ENCODE measurements around the gene PTPN2.
"Not testable (repeated sequence)": the region's sequence is repeated elsewhere in the genome, so short reads cannot be mapped to it uniquely, and the experiment has no call there.

Gene PTPN2

DNA sequence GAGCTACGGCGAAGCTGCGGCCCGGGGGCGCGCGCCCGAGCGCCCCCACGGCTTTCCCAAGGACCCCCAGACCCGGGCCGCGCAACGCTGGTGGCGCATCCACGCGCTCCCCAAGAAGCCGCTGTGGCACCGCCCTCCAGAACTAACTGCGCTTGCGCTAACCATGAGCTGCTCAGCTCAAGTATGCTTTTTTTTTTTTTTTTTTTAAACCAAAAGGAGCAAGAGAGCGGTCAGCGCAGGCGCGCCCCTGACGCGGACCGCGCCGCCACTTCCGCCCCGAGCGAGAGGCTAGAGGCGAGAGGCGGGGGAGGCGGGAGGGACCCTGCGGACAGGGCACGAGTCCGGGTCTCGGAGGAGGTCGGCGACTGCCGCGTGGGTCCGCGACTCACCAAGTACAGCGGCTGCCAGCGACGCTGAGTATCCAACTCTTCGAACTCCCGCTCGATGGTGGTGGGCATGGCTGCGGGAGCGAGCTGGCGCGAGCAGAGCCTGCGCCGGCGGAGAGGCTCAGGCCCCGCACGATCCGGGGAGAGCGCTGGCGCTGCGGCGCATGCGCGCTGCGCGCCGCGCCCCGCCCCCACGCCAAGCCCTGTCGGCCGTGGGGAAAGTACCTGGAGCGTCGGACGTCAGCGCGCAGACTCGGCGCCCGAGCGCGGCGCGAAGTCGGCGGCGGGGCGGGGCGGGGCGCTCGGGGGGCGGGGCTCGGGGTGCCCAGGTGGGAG, at the start of gene PTPN2:
Gene PTPN2 (minus strand): TSS at position 554 of the 722 bp plus-strand sequence. CDS start 96 bp downstream, at position 458.
- peak; percentile 94 for DNase-seq

DNA sequence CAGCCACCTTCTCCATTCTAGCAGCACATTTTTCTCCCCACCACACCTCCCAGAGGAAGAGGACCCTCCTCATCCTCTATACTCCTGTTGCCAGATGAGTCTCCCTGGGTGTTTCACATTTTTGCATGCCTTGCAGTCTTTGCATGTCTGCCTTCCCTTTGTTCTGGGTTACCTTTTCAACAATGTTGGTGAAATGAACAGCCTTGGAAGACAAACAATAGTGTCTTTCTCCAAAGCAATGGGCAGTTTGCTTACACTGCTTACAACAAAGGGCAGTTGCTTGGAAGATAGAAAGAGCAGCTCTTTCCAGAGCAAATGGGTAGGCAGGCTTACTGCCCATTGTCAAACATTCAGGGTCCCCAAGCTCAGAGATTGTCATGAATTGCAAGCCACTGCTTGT, 49.3 kb upstream of the PTPN2 start:
- DNase-seq: no peak

DNA sequence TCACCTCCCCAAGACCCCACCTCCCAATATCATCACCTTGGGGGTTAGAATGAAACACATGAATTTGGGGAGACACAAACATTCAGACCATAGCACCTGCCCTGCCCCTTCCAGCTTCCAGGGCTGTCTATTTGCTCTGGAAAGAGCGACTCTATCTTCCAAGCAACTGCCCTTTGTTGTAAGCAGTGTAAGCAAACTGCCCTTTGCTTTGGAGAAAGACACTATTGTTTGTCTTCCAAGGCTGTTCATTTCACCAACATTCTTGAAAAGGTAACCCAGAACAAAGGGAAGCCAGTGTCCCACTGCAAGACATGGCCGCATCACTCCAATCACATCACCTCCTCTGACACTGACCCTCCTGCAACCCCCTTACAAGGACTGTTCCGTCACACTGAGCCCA, 46.9 kb upstream of the PTPN2 start:
- DNase-seq: no peak

DNA sequence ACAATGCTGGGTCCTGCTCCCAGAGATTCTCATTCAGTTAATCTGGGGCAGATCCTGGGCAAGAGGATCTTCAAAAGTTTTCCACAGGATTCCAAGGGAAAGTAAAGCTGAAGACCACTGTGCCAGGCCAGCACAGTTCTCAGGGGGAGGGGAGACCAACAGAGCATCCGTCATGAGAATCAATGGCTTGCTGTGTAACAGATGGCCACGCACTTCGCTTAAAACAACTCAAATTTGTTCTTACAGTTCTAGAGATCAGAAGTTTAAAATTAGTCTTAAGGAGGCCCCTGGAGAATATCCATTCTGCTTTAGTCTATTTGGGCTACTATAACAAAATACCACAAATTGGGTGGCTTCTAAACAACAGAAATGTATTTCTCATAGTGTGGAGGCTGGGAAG, 46.3 kb upstream of the PTPN2 start:
- no peak for DNase-seq

DNA sequence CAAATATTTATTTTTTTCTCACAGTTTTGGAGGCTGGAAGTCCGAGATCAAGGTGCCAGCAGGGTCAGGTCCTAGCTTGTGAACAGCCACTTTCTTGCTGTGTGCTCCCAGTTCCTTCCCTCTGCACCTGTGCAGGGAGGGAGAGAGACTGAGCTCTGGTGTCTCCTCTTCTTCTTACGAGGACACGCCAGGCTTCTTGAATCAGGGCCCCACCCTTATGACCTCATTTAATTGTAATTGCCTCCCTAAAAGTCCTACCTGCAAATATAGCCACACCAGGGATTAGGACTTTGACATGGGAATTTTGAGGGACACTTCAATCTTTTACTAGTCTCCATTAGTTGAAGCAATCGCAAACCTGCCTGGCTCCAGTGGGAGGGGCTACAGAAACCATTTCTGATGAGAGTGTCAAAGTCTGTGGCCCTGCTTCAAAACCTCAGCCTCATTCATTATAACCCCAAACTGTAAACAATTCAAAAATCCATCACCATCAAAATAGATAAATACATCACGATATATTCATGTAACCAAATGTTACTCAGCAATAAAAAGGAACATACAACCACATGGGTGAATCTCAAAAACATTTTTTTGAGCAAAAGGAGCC, 45.5 kb upstream of the PTPN2 start:
- no peak for DNase-seq

DNA sequence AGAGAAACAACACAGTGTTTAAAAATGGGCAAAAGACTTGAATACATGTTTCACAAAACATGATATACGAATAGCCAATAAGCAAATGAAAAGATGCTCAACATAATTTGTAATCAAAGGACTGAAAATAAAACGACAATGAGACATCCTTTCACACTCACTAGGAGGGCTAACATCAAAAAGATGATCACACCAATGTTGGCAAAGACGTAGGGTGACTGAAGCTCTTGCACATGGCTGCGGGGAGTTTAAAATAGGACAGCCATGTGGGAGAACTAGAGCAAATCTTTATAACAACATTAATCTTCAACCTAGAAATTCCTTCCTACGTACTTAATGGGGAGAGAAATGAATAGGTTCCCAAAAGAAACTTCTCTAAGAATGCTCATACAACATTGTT, 44.6 kb upstream of the PTPN2 start:
- no peak for DNase-seq

DNA sequence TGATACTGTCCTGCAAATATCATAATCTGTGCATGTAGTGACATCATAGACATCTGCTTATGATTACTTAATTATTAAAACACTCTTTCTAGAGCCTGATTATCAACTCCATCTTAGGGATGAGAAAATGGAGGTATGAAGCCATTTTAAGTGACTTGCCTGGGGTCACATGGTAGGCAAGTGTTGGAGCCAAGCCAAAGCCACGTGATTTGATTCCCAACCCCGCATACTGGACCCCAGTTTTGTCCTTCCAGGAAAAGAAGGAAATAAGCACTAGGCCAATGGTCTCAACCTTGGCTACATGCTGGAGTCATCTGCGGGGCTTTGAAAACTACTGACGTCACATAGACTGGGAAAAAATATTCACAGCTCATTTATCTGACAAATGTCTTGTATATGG, 44.2 kb upstream of the PTPN2 start:
- DNase-seq: no peak

DNA sequence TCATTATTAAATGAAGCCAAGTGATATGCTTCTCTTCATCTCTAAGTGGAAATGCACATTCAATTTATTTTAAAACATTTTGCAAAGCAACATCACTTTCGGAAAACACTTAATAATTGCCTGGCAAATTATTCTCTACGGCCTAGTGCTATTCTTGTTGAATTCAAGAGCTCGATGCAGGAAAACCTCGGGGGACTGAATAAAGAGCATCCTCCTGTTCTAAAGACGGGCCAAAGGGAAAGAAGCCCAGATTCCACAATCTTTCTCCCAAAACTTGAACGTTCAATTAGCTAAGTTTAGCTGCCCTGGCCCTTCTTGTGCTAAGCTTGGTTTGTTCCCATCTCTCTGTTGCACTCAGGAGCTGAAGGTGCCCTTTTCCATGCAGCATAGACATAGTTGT, 40.6 kb upstream of the PTPN2 start:
- DNase-seq: no peak

DNA sequence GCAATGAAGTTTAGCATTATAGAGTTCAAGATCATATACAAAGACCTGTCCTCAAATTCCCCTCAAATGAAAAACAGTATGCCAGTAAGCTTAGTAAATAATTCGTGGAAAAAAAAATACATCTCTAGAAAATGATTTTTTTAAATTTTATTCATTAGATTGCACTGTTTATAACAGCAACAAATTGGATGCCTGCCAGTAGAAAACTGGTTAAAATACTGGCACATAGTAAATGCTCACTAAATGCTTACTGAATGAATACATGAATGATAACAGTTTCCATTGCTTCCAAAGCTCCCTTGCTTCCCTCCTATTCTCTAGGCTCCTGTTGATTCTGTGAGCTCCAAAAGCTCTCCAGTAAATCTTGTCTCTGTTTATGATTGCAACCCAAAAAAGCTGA, 38.2 kb upstream of the PTPN2 start:
- no peak for DNase-seq

DNA sequence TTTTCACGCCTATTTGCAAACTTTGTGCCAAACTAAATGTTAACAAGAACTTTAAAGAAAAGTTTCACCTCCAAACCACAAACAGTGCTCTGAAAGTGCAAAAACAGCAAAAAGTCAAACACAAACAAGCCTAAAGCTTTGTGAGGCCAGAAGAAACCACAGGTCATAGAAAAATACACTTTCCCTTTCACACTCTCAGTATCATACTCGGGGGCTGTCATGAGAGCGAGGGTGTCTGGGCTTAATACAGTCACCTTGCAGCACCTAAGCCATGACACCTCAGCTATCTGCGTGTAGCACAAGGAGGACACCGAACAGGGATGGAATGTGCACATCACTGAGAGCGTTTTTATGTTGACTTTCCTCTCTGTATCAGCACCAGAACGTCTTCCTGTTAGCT, 37.1 kb upstream of the PTPN2 start:
- DNase-seq: peak; percentile 51

DNA sequence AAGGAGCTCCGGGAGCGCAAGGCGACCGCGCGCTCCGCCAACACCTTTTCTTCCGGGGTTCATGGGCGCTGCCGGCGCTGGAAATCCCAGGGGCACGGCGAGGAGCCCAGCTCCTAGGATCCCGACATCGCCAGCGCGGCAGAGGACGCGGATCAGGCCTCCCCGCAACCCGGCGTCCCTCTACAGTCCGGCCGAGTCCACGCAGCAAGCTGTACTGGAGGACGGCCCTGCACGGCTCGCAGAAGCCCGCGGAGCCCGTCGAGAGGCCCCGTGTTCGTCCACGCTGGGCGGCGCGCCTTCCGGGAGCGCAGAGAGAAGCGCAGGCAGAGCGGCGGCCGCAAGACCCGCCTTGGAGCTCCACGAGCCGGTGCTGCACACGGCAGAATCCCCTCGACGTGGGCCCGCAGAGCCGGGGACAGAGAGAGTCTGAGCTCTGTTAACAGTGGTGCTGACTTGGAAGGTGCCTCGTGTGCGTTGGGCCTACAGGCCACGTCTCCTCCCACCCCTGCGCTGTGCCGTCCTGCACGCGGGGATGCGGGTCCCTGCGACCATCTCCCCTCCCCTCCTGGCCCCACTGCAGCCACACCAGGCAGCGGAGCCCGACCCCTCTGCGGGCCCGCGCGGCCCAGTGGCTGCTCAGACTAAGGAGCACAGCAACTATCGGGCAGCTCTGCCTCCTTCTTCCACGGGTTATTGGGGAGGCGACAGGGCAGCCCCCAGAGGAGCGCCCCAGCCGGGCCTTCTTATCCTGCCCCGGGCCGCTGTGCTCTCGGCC, 28.1 kb upstream of the PTPN2 start:
- no peak for DNase-seq

DNA sequence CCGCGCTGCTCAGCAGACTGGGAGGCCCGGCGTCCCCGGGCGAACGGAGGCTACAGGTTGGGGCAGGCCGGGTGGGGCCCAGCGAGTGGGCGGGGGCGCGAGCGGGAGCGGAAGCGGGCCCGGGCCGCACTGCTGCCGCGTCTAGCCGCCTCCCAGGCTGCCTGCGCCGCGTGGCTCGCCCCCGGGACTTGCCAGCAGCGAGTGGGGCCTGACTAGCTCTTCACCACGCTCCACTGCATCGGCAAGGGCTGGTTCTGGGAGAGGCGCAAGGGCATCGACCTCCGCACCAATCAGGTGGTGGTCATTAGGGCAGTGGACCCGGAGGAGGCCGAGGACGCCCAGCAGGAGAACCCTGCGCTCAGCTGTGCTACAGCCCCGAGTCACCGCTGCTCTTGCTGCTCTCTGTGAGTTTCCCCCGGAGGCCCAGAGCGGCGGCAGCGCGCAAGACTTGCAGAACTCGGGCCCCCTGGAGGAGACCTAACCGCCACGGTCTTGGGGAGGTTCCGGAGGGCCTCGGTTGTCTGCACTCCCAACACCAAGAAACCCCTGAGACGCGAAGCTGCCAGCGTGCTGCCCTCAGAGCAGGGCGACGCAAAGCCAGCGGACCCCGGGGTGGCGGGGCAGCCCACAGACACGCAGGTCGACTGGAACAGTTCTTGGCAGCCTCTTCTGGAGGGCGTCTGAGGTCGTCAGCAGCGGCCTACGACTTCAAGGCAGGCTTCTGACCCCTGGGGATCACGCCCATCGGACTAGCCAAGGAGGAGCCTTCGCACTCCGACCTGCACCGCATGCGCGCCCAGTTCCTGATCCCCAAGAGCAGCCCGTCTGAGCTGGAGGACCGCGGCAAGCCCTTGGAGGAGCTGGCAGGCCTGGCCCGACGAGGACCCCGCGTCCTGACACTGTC, 27.2 kb upstream of the PTPN2 start:
- peak; percentile 51 for DNase-seq

DNA sequence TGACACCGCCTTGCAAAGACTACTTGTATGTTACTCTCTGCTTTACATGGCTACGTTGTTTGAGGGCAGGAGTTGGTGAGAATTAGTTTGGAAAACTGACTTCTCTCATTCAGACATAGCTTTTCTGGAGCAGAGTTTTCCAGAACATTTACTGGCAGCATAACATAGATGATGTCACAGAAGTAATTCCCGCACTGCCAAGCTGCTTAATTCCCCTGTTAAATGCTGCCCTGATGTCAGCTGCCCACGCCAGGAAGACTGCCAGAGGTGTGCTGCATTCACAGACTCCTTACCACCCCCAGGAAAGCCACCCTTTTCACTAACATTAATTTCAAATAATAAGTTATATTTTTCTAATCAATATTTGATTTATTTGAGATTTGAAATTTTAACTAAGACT, 24.7 kb upstream of the PTPN2 start:
- DNase-seq: no peak

DNA sequence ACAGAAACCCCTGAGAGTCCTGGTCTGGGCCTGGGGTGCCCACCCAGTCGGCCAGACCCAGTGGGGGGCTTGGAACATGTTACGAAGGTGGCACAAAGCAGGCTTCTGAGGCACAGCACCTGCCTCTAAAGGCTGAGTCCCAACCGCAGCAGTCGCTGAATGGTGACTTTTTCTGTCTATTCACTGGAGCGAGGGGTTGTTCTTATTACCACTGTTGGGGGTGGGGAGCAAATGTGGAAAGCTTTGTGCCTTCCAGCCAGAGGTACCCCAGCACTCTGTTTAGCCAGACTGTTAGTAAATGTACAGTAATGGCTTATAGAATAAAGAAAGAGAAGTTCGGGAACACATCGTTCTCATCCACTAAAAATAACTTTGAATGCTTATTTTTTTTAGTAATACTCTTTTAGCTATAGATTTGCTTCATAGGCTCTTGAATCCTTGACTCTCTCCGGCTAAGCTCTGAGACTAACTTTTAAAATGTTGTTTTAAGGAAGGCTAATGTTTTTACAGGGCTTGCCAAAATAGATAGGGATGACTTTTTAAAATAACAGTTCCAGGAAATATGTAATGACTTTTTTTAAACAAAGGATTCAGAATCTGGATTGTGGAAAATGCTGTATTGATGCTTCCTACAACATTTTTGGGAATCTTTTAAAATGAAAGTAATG, 23.4 kb upstream of the PTPN2 start:
- no peak for DNase-seq

DNA sequence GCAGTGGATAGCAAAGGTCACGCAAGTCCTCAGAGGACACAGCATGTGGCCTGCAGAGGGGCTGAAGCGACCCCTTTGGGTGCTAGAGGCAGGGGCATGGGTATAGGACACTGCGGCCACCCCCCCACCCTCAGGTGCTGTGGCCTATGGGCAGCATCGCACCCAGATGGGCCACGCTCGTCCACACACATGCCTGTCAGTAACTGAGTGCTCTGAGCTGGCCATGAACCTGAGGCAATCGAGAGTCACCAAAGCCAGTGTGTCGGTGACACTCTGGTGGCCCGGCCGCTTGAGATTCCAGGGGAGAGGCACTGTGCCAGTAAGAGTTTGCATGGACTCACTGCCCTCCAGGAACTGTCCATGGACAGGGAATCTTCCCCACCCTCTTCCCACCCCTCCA, 22.7 kb upstream of the PTPN2 start:
- no peak for DNase-seq

DNA sequence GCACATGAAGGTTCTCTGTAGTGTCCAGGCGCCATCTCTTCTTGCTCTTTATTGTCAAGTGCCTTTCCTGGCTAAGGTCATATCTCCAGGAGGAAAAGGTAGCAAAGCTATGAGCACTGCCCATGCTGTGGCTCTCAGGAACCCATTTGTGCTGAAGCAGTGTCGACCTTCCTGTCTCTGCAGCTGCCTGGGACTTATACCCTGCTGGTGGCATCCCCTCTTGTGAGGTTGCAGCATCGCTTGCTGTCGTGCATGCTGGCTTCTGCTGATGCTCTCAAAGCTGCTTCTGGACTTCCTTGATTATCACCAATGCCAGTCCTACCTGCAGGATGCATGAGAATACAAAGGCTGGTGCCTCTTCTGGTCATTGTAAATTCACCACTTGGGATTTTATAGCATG, 22.1 kb upstream of the PTPN2 start:
- DNase-seq: no peak

DNA sequence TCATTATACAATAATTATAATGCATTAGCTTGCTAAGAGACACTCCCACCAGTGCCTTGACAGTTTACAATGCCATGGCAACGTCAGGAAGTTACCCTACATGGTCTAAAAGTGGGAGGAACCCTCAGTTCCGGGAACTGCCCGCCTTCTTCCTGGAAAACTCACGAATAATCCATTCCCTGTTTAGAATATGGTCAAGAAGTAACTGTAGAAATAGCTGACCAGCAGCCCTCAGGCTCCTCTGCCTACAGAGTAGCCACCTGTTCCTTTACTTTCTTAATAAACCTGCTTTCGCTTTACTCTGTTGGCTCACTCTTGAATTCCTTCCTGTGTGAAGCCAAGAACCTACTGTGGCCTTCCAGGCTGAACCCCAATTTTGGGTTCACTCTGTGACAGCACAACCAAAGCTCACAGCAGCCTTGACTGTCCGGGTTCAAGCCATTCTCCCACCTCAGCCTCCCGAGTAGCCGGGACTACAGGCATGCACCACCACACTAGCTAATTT, 20.0 kb upstream of the PTPN2 start:
- peak; percentile 74 for DNase-seq

DNA sequence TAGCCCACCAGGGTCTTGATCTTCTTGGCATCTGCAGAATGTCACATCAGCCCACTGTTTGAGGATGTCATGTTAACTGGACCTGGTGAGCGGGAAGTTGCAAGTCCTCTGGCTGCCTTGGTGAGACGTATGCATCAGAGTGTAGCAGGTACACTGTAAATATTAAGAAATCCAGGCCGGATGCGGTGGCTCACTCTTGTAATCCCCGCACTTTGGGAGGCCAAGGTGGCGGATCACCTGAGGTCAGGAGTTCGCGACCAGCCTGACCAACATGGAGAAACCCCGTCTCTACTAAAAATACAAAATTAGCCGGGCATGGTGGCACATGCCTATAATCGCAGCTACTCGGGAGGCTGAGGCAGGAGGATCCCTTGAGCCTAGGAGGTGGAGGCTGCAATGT, 17.2 kb upstream of the PTPN2 start:
- not testable (repeated sequence) for DNase-seq

DNA sequence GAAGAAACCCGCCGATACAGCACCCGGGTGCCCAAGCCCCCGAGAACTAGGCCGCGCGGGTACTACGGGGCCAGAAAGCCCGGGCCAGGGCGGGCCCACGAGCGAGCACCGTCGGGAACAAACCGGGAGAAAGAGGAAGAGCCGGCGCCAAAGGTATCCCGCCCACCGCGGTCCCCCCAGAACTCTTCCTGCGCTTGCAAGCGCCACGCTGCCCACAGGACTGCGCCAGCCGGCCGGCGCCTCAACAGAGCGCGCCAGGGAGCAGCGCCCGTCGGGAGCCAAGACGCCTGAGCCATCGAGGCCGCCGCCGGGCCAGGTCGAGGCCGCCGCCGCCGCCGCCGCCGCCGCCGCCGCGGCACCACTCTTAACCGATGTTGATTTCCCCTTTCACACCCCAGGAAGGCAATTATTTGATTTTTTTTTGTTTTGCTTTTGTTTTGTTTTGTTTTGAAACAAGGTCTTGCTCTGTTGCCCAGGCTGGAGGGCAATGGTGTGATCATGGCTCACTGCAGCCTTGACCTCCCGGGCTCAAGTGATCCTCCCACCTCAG, 12.8 kb upstream of the PTPN2 start:
- not testable (repeated sequence) for DNase-seq

DNA sequence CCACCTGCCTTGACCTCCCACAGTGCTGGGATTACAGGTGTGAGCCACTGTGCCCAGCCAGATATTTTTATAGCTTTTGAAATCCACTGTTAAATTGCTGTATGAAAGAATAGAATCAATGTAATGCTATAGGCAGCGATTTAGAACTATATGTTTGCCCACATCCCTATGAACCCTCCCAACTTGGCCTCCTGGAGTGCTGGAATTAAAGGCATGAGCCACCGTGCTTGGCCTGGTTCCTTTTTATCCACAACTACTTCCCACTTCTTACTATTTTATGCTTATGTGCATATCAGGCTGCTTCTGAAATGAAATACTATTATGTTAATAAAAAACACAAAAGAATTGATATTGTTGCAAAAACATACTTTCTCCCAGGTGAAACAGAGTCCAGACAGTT, 11.6 kb upstream of the PTPN2 start:
- DNase-seq: no peak

DNA sequence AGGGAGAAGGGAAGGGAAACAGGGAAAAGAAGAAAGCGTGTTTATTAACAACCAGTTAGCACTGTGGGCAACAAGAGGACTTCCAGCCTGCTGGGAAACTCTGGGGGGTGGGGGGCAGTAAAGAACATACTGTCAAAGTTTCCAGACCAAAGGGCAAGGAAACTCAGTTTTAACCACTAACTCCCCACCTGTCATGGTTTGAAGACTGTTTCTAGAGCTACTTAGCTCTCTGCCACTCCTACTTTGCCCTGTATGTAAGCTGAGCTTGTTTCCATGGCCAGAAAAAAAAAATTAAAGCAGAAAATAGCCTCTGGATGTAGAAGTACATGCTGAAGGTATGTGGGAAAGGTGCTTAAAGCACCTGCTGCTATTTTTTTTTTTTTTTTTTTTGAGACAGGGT, 11.0 kb upstream of the PTPN2 start:
- DNase-seq: no peak

DNA sequence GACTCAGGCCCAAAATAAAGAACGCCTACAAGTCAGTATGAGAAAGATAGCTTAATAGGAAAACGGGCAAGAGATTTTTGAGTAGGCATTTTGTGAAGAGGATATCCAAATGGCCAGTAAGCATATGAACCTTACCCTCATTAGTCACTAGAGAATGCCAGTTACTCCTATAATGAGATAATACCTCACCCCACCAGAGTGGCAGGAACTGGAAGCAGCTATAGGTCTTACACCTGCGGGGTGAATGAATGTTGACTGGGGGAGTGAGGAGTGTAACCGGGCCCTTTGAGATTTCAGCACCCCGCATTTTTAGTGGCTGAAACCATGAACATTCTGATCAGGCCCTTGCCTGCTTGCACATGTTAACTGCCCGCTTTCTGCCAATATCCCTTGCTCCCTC, 7.5 kb upstream of the PTPN2 start:
- DNase-seq: no peak
